SK-N-SH (cell line): ENCODE measurements around the gene IER3IP1. TPM values are rescaled to one million over a fixed set of nuclear protein-coding genes. Genes with fewer than 3 reads are reported as not detected.

ENCODE experiments used
- CTCF ChIA-PET: fragments of 300-600, 350-600 bp; formaldehyde crosslinking; extraction: SDS; loops from one replicate; lab custom pipeline; 2021; lab: Yijun Ruan, JAX
- POLR2A ChIA-PET: fragments of 350-600 bp; sonication (Branson Sonifier 250); formaldehyde crosslinking; extraction: SDS; loops from one replicate; lab custom pipeline; 2020; ENCODE audit warnings: antibody characterized with exemption, inconsistent platforms; lab: Yijun Ruan, JAX
- DNase-seq: peaks from one replicate; pipeline ENCODE4 v3.0.0; 2012
- H2AFZ ChIP-seq: fragments of 200-600 bp; sonication (generic); 2 replicates; pipeline ENCODE4 v1.8.1; 2016; ENCODE audit warnings: antibody characterized with exemption, mild to moderate bottlenecking, low read depth
- H3F3A ChIP-seq: fragments of 200-600 bp; sonication (generic); replicated peaks from 2 replicates; pipeline ENCODE3; 2016; ENCODE audit warnings: antibody characterized with exemption, mild to moderate bottlenecking; ENCODE audit not compliant: insufficient read depth
- H3K27ac ChIP-seq, 2 experiments: fragments of 200-500 bp in 1 of 2; fragments of 200-600 bp in 1 of 2; sonication (Bioruptor generic) in 1 of 2; sonication (generic), shearing (Covaris generic) in 1 of 2; 2 replicates each; pipeline versions ENCODE4 v1.5.1 to v1.6.1; 2014 to 2016; ENCODE audit warnings: low read depth in 2 of 2, inconsistent platforms in 1 of 2, low read length in 1 of 2, mild to moderate bottlenecking in 1 of 2, mixed read lengths in 1 of 2
- H3K27me3 ChIP-seq: fragments of 200-600 bp; sonication (generic), shearing (Covaris generic); 2 replicates; pipeline ENCODE4 v1.6.1; 2016; ENCODE audit warnings: mixed run types; ENCODE audit not compliant: insufficient read depth
- H3K36me3 ChIP-seq, 2 experiments: fragments of 200-500 bp in 1 of 2; fragments of 200-600 bp in 1 of 2; sonication (Bioruptor generic) in 1 of 2; sonication (generic) in 1 of 2; replicated peaks in 1 of 2; 2 replicates each; pipeline versions ENCODE3 to v1.5.1; 2014 to 2016; ENCODE audit warnings: low read length in 1 of 2, mild to moderate bottlenecking in 1 of 2; ENCODE audit not compliant: insufficient read depth in 2 of 2, control insufficient read depth in 1 of 2
- H3K4me1 ChIP-seq, 2 experiments: fragments of 200-500 bp in 1 of 2; fragments of 200-600 bp in 1 of 2; sonication (Bioruptor generic) in 1 of 2; sonication (generic), shearing (Covaris generic) in 1 of 2; 2 replicates each; pipeline versions ENCODE4 v1.5.1 to v1.6.1; 2014 to 2016; ENCODE audit warnings: low read depth in 1 of 2, low read length in 1 of 2, mixed run types in 1 of 2; ENCODE audit not compliant: insufficient read depth in 2 of 2, control insufficient read depth in 1 of 2
- H3K4me2 ChIP-seq: fragments of 200-600 bp; sonication (generic), shearing (Covaris generic); 2 replicates; pipeline ENCODE4 v1.6.1; 2017; ENCODE audit warnings: mixed run types
- H3K4me3 ChIP-seq, 2 experiments: fragments of 200-500 bp in 1 of 2; fragments of 200-600 bp in 1 of 2; sonication (Bioruptor generic) in 1 of 2; sonication (generic), shearing (Covaris generic) in 1 of 2; 2 replicates each; pipeline versions ENCODE4 v1.5.1 to v1.8.1; 2014 to 2016; ENCODE audit warnings: low read depth in 2 of 2, inconsistent platforms in 1 of 2, low read length in 1 of 2, mild to moderate bottlenecking in 1 of 2, mixed read lengths in 1 of 2, moderate library complexity in 1 of 2
- H3K79me2 ChIP-seq: fragments of 200-600 bp; sonication (generic); 2 replicates; pipeline ENCODE4 v1.8.1; 2017; ENCODE audit warnings: mild to moderate bottlenecking; ENCODE audit not compliant: insufficient read depth
- H3K9ac ChIP-seq: fragments of 200-600 bp; sonication (generic); 2 replicates; pipeline ENCODE4 v1.6.1; 2017; ENCODE audit warnings: mixed run types
- H3K9me2 ChIP-seq: fragments of 200-600 bp; sonication (generic); 2 replicates; pipeline ENCODE4 v1.6.1; 2017; ENCODE audit warnings: mixed run types
- H3K9me3 ChIP-seq: fragments of 200-600 bp; sonication (generic); 2 replicates; pipeline ENCODE4 v1.6.1; 2017; ENCODE audit warnings: mixed run types, mild to moderate bottlenecking, moderate library complexity
- H4K20me1 ChIP-seq: fragments of 200-600 bp; sonication (generic); 2 replicates; pipeline ENCODE4 v1.6.1; 2017; ENCODE audit warnings: mild to moderate bottlenecking, mixed run types; ENCODE audit not compliant: insufficient read depth
- CHD2 ChIP-seq: fragments of 150-350 bp; IDR thresholded peaks from 2 replicates; pipeline ENCODE4 v1.6.1; 2018; ENCODE audit warnings: low read length; ENCODE audit not compliant: partially characterized antibody
- ELF1 ChIP-seq: IDR thresholded peaks from 2 replicates; pipeline ENCODE4 v1.4.0; 2012
- EZH2phosphoT487 ChIP-seq: fragments of 200-600 bp; sonication (generic); IDR thresholded peaks from 2 replicates; pipeline ENCODE4 v1.6.1; 2017; ENCODE audit warnings: low read depth, mixed run types, mild to moderate bottlenecking, antibody characterized with exemption, moderate library complexity, borderline replicate concordance
- FOXM1 ChIP-seq: IDR thresholded peaks from 2 replicates; pipeline ENCODE4 v1.4.0; 2012; ENCODE audit warnings: low read depth, mild to moderate bottlenecking
- GATA2 ChIP-seq: sonication (generic); formaldehyde crosslinking; IDR thresholded peaks from 2 replicates; pipeline ENCODE4 v1.5.0; 2020; ENCODE audit warnings: mild to moderate bottlenecking, missing genetic modification reagents
- POLR2AphosphoS5 ChIP-seq: IDR thresholded peaks from 2 replicates; pipeline ENCODE4 v1.6.1; 2012; ENCODE audit warnings: low read depth, low read length
- RCOR1 ChIP-seq: fragments of 150-350 bp; IDR thresholded peaks from 2 replicates; pipeline ENCODE4 v1.6.1; 2017; ENCODE audit warnings: antibody characterized with exemption, low read length
- REST ChIP-seq: IDR thresholded peaks from 2 replicates; pipeline ENCODE4 v1.6.1; 2012; ENCODE audit warnings: mild to moderate bottlenecking, low read depth, low read length, moderate library complexity
- RXRA ChIP-seq: IDR thresholded peaks from 2 replicates; pipeline ENCODE4 v1.4.0; 2012; ENCODE audit warnings: low read depth, mild to moderate bottlenecking, borderline replicate concordance
- SIN3A ChIP-seq: IDR thresholded peaks from 2 replicates; pipeline ENCODE4 v1.6.1; 2012; ENCODE audit warnings: low read depth, mild to moderate bottlenecking, low read length, moderate library complexity, borderline replicate concordance
- ZBTB33 ChIP-seq: IDR thresholded peaks from 2 replicates; pipeline ENCODE4 v1.4.0; 2012; ENCODE audit warnings: low read depth, borderline replicate concordance
- WGBS: methylation state at CpG from one replicate; pipeline ENCODE4 v1.1.6; 2017; ENCODE audit warnings: low lambda C conversion rate; 5-methylcytosine and 5-hydroxymethylcytosine counted together
- polyA plus RNA-seq, 3 experiments: library from polyadenylated mRNA; depleted of rRNA; stranded (reverse); fragments of >200 nt; gene quantifications; 2 replicates each; pipeline ENCODE4 v1.2.3, GENCODE V29; 2012

IER3IP1 gene
- polyA plus RNA-seq, 1 of the 3 experiments (the other 2 are of a cell fraction): 13.7 TPM

- H3K9ac ChIP-seq: peak overlapping the region; percentile 99; the same call in 1 of the 2 replicates
- CTCF ChIA-PET: interaction anchor here (0.8 to 1.9 kb wide), 2 partner anchors 10 to 30 kb away, joined by 3 to 8 read pairs; no protein-coding TSS in a partner anchor
- POLR2A ChIA-PET: no interaction called here
Measured at GRCh38 chr18:47174545-47175116, 1.5 kb downstream of the IER3IP1 start.

More at GRCh38 chr18:47174545-47175116, 1.5 kb downstream of the IER3IP1 start:
- no peaks in the 10 kb centered on the region for H3K9me2 ChIP-seq
- no peaks in the 10 kb centered on the region for H3K9me3 ChIP-seq
- H3K27ac ChIP-seq: no peak overlapping the region
- no peak for DNase-seq
- H2AFZ ChIP-seq: no peak overlapping the region
- peaks cover 23% of the 10 kb centered on the region for H4K20me1 ChIP-seq
- H3K36me3 ChIP-seq: peaks cover 0 to 18% of the 10 kb centered on the region in 2 experiments
- no peak for TF ChIP-seq EZH2phosphoT487
- no peak for TF ChIP-seq ZBTB33
- TF ChIP-seq ELF1: no peak
- TF ChIP-seq RXRA: no peak
- TF ChIP-seq RCOR1: no peak
- no peak for TF ChIP-seq REST
- no peak for TF ChIP-seq POLR2AphosphoS5
- no peak for TF ChIP-seq SIN3A
- TF ChIP-seq GATA2 (CRISPR knock-in tag): no peak
- TF ChIP-seq FOXM1: no peak
- no peak for TF ChIP-seq CHD2
- peaks cover 66% of the 10 kb centered on the region for H3K79me2 ChIP-seq
- H3K4me3 ChIP-seq: peak overlapping the region; percentile 76 to 100
- peaks cover 0 to 4% of the 10 kb centered on the region in 2 experiments; a peak in 2 of 4 replicates for H3K4me1 ChIP-seq
- H3K27me3 ChIP-seq: no peaks in the 10 kb centered on the region
- peaks cover 4% of the 10 kb centered on the region for H3F3A ChIP-seq
- peak overlapping the region; percentile 91 for H3K4me2 ChIP-seq
- 78% methylated on average over 13 of the region's 13 CpGs for WGBS
